ENCODE results near the gene GNL3L. TPM values are rescaled to one million over a fixed set of nuclear protein-coding genes. Genes with fewer than 3 reads are reported as not detected.

GNL3L gene
- polyA plus RNA-seq, 1 experiment = 21.1 TPM

DNA sequence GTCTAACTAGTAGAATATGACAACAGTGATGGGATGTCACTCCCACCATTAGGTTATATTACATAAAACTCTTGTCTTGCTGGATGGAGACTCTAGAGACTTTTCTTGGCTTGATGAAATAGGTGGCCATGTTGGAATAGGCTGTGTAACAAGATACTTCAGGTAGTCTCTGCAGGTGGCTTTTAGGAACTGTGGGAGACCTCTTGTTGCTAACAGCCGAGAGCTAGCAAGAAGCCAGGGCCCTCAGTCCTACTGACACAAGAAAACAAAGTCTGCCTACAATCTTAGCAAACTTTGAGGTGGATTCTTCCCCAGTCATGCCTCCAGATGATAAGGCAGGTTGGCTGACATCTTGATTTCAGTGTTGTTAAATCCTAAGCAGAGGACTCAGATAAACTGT is 72.5 kb downstream of the GNL3L start:
- Histone ChIP-seq H3K36me3 (ENCODE audit: control insufficient read depth, insufficient read depth, low read length) (no peaks in the 10 kb centered on the region), H3K4me3 (ENCODE audit: low read depth, low read length) (no peak overlapping the region), H3K27me3 (ENCODE audit: control insufficient read depth, insufficient read depth, low read length) (no peaks in the 10 kb centered on the region)
- TF ChIP-seq, protein P1, sequence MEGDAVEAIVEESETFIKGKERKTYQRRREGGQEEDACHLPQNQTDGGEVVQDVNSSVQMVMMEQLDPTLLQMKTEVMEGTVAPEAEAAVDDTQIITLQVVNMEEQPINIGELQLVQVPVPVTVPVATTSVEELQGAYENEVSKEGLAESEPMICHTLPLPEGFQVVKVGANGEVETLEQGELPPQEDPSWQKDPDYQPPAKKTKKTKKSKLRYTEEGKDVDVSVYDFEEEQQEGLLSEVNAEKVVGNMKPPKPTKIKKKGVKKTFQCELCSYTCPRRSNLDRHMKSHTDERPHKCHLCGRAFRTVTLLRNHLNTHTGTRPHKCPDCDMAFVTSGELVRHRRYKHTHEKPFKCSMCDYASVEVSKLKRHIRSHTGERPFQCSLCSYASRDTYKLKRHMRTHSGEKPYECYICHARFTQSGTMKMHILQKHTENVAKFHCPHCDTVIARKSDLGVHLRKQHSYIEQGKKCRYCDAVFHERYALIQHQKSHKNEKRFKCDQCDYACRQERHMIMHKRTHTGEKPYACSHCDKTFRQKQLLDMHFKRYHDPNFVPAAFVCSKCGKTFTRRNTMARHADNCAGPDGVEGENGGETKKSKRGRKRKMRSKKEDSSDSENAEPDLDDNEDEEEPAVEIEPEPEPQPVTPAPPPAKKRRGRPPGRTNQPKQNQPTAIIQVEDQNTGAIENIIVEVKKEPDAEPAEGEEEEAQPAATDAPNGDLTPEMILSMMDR (IDR thresholded peaks at IDR 0.05; ENCODE audit: insufficient read depth, low read depth, low read length) = no peak
- no peak for DNase-seq (ENCODE audit: low read depth)
- CTCF ChIA-PET = no interaction called here
- POLR2A ChIA-PET = no interaction called here

Other genes starting within 250 kb of the GNL3L start
- 0.06 and 0.12 TPM in 2 replicates for gene WNK3, start 172.2 kb upstream of the GNL3L start, polyA plus RNA-seq (2011; rRNA removed)
- 14.0 and 15.6 TPM in 2 replicates for gene TSR2, start 89.8 kb upstream of the GNL3L start, polyA plus RNA-seq (2011; rRNA removed)
- gene FGD1, start 34.0 kb upstream of the GNL3L start, polyA plus RNA-seq (2011; rRNA removed) = 3.5 and 5.6 TPM in 2 replicates

All from BJ (cell line).